H9 (cell line): ENCODE data around the gene SH3PXD2B. TPM values are rescaled to one million over a fixed set of nuclear protein-coding genes. Genes with fewer than 3 reads are reported as not detected.

Experiments
- DNase-seq: peaks from one replicate; pipeline ENCODE4 v3.0.0-alpha.2; 2017
- H2AFZ ChIP-seq: one replicate; pipeline ENCODE4 v1.6.1; 2013; ENCODE audit warnings: mild to moderate bottlenecking, low read length, control low read depth, moderate library complexity
- H2AK5ac ChIP-seq: 2 replicates; pipeline ENCODE4 v1.6.1; 2013; ENCODE audit warnings: low read length, control low read depth, mixed read lengths; ENCODE audit not compliant: insufficient read length
- H2BK120ac ChIP-seq: one replicate; pipeline ENCODE4 v1.6.1; 2013; ENCODE audit warnings: low read depth, mild to moderate bottlenecking, low read length, control low read depth, inconsistent platforms; ENCODE audit not compliant: poor library complexity, severe bottlenecking
- H2BK12ac ChIP-seq: 2 replicates; pipeline ENCODE4 v1.6.1; 2013; ENCODE audit warnings: low read length, control low read depth, mixed read lengths, low read depth; ENCODE audit not compliant: insufficient read length
- H2BK15ac ChIP-seq: 2 replicates; pipeline ENCODE4 v1.6.1; 2013; ENCODE audit warnings: low read depth, low read length, control low read depth
- H2BK20ac ChIP-seq: one replicate; pipeline ENCODE4 v1.6.1; 2013; ENCODE audit warnings: low read depth, mild to moderate bottlenecking, low read length, control low read depth, inconsistent platforms; ENCODE audit not compliant: poor library complexity, severe bottlenecking
- H2BK5ac ChIP-seq: 2 replicates; pipeline ENCODE4 v1.6.1; 2013; ENCODE audit warnings: low read length, control low read depth, mixed read lengths; ENCODE audit not compliant: insufficient read length
- H3K14ac ChIP-seq: 2 replicates; pipeline ENCODE4 v1.6.1; 2013; ENCODE audit warnings: low read length, control low read depth; ENCODE audit not compliant: insufficient read depth
- H3K18ac ChIP-seq: 2 replicates; pipeline ENCODE4 v1.6.1; 2013; ENCODE audit warnings: low read depth, mild to moderate bottlenecking, mixed read lengths, low read length, control low read depth; ENCODE audit not compliant: insufficient read length
- H3K23ac ChIP-seq: 2 replicates; pipeline ENCODE4 v1.6.1; 2013; ENCODE audit warnings: low read length, control low read depth, mixed read lengths, low read depth; ENCODE audit not compliant: insufficient read length
- H3K23me2 ChIP-seq: 2 replicates; pipeline ENCODE4 v1.6.1; 2013; ENCODE audit warnings: low read depth, mild to moderate bottlenecking, mixed read lengths, low read length, control low read depth; ENCODE audit not compliant: insufficient read length, poor library complexity, severe bottlenecking
- H3K27ac ChIP-seq: 2 replicates; pipeline ENCODE4 v1.5.1; 2013; ENCODE audit warnings: low read length, control low read depth, mixed read lengths, low read depth; ENCODE audit not compliant: insufficient read length
- H3K27me3 ChIP-seq: 2 replicates; pipeline ENCODE4 v1.6.1; 2013; ENCODE audit warnings: low read length, control low read depth, inconsistent platforms; ENCODE audit not compliant: insufficient read depth
- H3K4ac ChIP-seq: 2 replicates; pipeline ENCODE4 v1.6.1; 2013; ENCODE audit warnings: low read depth, mild to moderate bottlenecking, control low read depth, inconsistent platforms, low read length, moderate library complexity
- H3K4me1 ChIP-seq: 2 replicates; pipeline ENCODE4 v1.6.1; 2013; ENCODE audit warnings: low read length, control low read depth, inconsistent platforms; ENCODE audit not compliant: insufficient read depth
- H3K4me2 ChIP-seq: 2 replicates; pipeline ENCODE4 v1.6.1; 2013; ENCODE audit warnings: low read length, control low read depth, mixed read lengths; ENCODE audit not compliant: insufficient read length, insufficient read depth
- H3K56ac ChIP-seq: 2 replicates; pipeline ENCODE4 v1.6.1; 2013; ENCODE audit warnings: low read depth, mild to moderate bottlenecking, mixed read lengths, low read length, control low read depth; ENCODE audit not compliant: insufficient read length
- H3K79me1 ChIP-seq: 2 replicates; pipeline ENCODE4 v1.6.1; 2013; ENCODE audit warnings: low read depth, mild to moderate bottlenecking, moderate library complexity, low read length, control low read depth, inconsistent platforms; ENCODE audit not compliant: insufficient read depth, poor library complexity, severe bottlenecking
- H3K79me2 ChIP-seq: 2 replicates; pipeline ENCODE4 v1.6.1; 2013; ENCODE audit warnings: low read length, control low read depth, inconsistent platforms; ENCODE audit not compliant: insufficient read depth
- H3K9ac ChIP-seq: 2 replicates; pipeline ENCODE4 v1.6.1; 2013; ENCODE audit warnings: low read length, control low read depth, mixed read lengths; ENCODE audit not compliant: insufficient read length; ENCODE audit errors: extremely low read depth
- H3K9me3 ChIP-seq: one replicate; pipeline ENCODE4 v1.6.1; 2013; ENCODE audit warnings: low read depth, low read length, inconsistent platforms; ENCODE audit not compliant: control insufficient read depth
- H3T11ph ChIP-seq: one replicate; pipeline ENCODE4 v1.6.1; 2013; ENCODE audit warnings: mild to moderate bottlenecking, low read length, control low read depth, inconsistent platforms
- H4K20me1 ChIP-seq: one replicate; pipeline ENCODE4 v1.6.1; 2013; ENCODE audit not compliant: control insufficient read depth, insufficient read length, insufficient read depth
- H4K5ac ChIP-seq: 2 replicates; pipeline ENCODE4 v1.6.1; 2013; ENCODE audit warnings: low read depth, mild to moderate bottlenecking, mixed read lengths, low read length, control low read depth; ENCODE audit not compliant: insufficient read length
- H4K8ac ChIP-seq: replicated peaks from 2 replicates; pipeline ENCODE4 v1.6.1; 2013; ENCODE audit warnings: low read length, control low read depth, mixed read lengths, low read depth; ENCODE audit not compliant: insufficient read length
- H4K91ac ChIP-seq: 2 replicates; pipeline ENCODE4 v1.6.1; 2013; ENCODE audit warnings: low read depth, mild to moderate bottlenecking, moderate library complexity, mixed read lengths, low read length, control low read depth; ENCODE audit not compliant: insufficient read length
- H3K27ac Mint-ChIP-seq, 3 experiments: 2 replicates in 2 of 3; 3 replicates in 1 of 3; pipeline ENCODE4 v1.8.0; 2020 to 2021; ENCODE audit warnings: mixed read lengths in 3 of 3, mild to moderate bottlenecking in 1 of 3, moderate library complexity in 1 of 3
- H3K27me3 Mint-ChIP-seq: 2 replicates; pipeline ENCODE4 v1.8.0; 2021; ENCODE audit warnings: low read depth, mild to moderate bottlenecking, moderate library complexity, mixed read lengths
- H3K36me3 Mint-ChIP-seq, 3 experiments: 2 replicates in 2 of 3; 3 replicates in 1 of 3; pipeline ENCODE4 v1.8.0; 2020 to 2021; ENCODE audit warnings: low read depth in 3 of 3, mixed read lengths in 3 of 3; ENCODE audit not compliant: insufficient read depth in 1 of 3
- H3K4me1 Mint-ChIP-seq, 2 experiments: 2 replicates each; pipeline ENCODE4 v1.8.0; 2020; ENCODE audit warnings: mixed read lengths in 2 of 2
- H3K4me3 Mint-ChIP-seq, 2 experiments: 2 replicates in 1 of 2; 3 replicates in 1 of 2; pipeline ENCODE4 v1.8.0; 2020 to 2021; ENCODE audit warnings: mild to moderate bottlenecking in 2 of 2, mixed read lengths in 2 of 2, moderate library complexity in 1 of 2
- H3K9me3 Mint-ChIP-seq, 2 experiments: 2 replicates in 1 of 2; 3 replicates in 1 of 2; pipeline ENCODE4 v1.8.0; 2020; ENCODE audit warnings: mild to moderate bottlenecking in 2 of 2, mixed read lengths in 2 of 2, moderate library complexity in 1 of 2
- CTCF ChIP-seq: fragments of 200-600 bp; sonication (generic); conservative IDR thresholded peaks from 3 replicates; pipeline ENCODE4 v1.8.0; 2021; ENCODE audit warnings: antibody characterized with exemption, mild to moderate bottlenecking
- WGBS: extraction: QIAGEN DNeasy Blood & Tissue Kit; methylation state at CpG from one replicate; pipeline ENCODE4 v1.1.7; 2013; ENCODE audit warnings: missing lambda C conversion rate, low lambda C conversion rate, mixed read lengths; ENCODE audit not compliant: insufficient read length; ENCODE audit errors: extremely low coverage; 5-methylcytosine and 5-hydroxymethylcytosine counted together
- total RNA-seq: library from RNA; stranded (reverse); gene quantifications from 2 replicates; pipeline ENCODE4 v1.2.1, GENCODE V29; 2021

SH3PXD2B gene
- total RNA-seq, 1 experiment from 2014 or later: 49.0 TPM

GRCh38 chr5:172490514-172491461 is 36.5 kb upstream of the SH3PXD2B start:
- Histone ChIP-seq H3K79me2 (no peaks in the 10 kb centered on the region), H3K23me2 (no peaks in the 10 kb centered on the region), H2BK15ac (no peak overlapping the region), H4K20me1 (no peaks in the 10 kb centered on the region), H3K18ac (no peak overlapping the region), H3K27ac (no peak overlapping the region), H3K79me1 (no peaks in the 10 kb centered on the region), H3K9me3 (no peaks in the 10 kb centered on the region), H2BK120ac (no peak overlapping the region), H2BK5ac (no peak overlapping the region), H3K4me1 (no peaks in the 10 kb centered on the region), H2AK5ac (no peak overlapping the region), H3K9ac (no peak overlapping the region), H4K5ac (no peak overlapping the region), H3K27me3 (no peaks in the 10 kb centered on the region), H2BK12ac (no peak overlapping the region), H2AFZ (no peak overlapping the region), H3T11ph (no peak overlapping the region), H3K56ac (no peak overlapping the region), H2BK20ac (no peak overlapping the region), H3K4me2 (no peak overlapping the region), H3K4ac (no peak overlapping the region), H4K8ac (no peak overlapping the region), H3K14ac (no peak overlapping the region; the same call in 1 of the 2 replicates), H4K91ac (no peak overlapping the region), H3K23ac (no peak overlapping the region)
- WGBS: no CpG with 5 or more reads among the region's 12 CpGs
- Mint-ChIP-seq H3K36me3 (no peaks in the 10 kb centered on the region), H3K9me3 (no peaks in the 10 kb centered on the region), H3K27ac (peak overlapping the region in 1 of 3 experiments; percentile 92; a peak in 2 of 7 replicates), H3K27me3 (peaks cover 32% of the 10 kb centered on the region), H3K4me3 (no peak overlapping the region), H3K4me1 (peaks cover 0 to 11% of the 10 kb centered on the region in 2 experiments; a peak in 2 of 4 replicates)
- no peak for TF ChIP-seq CTCF
- peak; percentile 11 for DNase-seq
